Stimulated activated CD8-positive, alpha-beta memory T cell treated with anti-CD3 and anti-CD28 coated beads, Interleukin-4, amount 100 ng/mL, for 4 hours (primary cell): ENCODE data around the gene APBB1IP.
"Not testable (repeated sequence)": the region's sequence is repeated elsewhere in the genome, so short reads cannot be mapped to it uniquely, and the experiment has no call there.

Source experiments
- DNase-seq, 2 donors: peaks; one replicate each; pipeline ENCODE4 v3.0.0-alpha.2; 2020; ENCODE audit warnings: low read depth in 2 of 2, low spot score in 1 of 2

Gene APBB1IP

GRCh38 chr10:26437637-26438461 is at the start of gene APBB1IP:
TSS of gene APBB1IP (plus strand) at chr10:26438341. CDS start at chr10:26492327, 53,986 bp downstream.
- no peak for DNase-seq

- DNase-seq, result no peak
Observed at GRCh38 chr10:26389533-26389932, 48.6 kb upstream of the APBB1IP start.

- DNase-seq, result no peak
Observed at GRCh38 chr10:26391701-26392695, 46.1 kb upstream of the APBB1IP start.

GRCh38 chr10:26398353-26398752 is 39.8 kb upstream of the APBB1IP start:
- DNase-seq, result not testable (repeated sequence)

GRCh38 chr10:26407406-26407969 is 30.7 kb upstream of the APBB1IP start:
- DNase-seq, result no peak

GRCh38 chr10:26408858-26409494 is 29.2 kb upstream of the APBB1IP start:
- DNase-seq, result no peak

- no peak for DNase-seq
Observed at GRCh38 chr10:26410356-26410755, 27.8 kb upstream of the APBB1IP start.

GRCh38 chr10:26412932-26413331 is 25.2 kb upstream of the APBB1IP start:
- DNase-seq, result no peak

- DNase-seq, result no peak
Observed at GRCh38 chr10:26413375-26413774, 24.8 kb upstream of the APBB1IP start.

- DNase-seq, result no peak
Observed at GRCh38 chr10:26417136-26417535, 21.0 kb upstream of the APBB1IP start.

- no peak for DNase-seq
Observed at GRCh38 chr10:26422977-26423376, 15.2 kb upstream of the APBB1IP start.

- no peak for DNase-seq
Observed at GRCh38 chr10:26423722-26424121, 14.4 kb upstream of the APBB1IP start.

- no peak for DNase-seq
Observed at GRCh38 chr10:26430641-26431163, 7.4 kb upstream of the APBB1IP start.

- DNase-seq, result no peak
Observed at GRCh38 chr10:26432938-26433337, 5.2 kb upstream of the APBB1IP start.

- DNase-seq, result no peak
Observed at GRCh38 chr10:26435852-26436251, 2.3 kb upstream of the APBB1IP start.

GRCh38 chr10:26436848-26437247 is 1.3 kb upstream of the APBB1IP start:
- DNase-seq, result no peak

GRCh38 chr10:26438534-26439341 is 597 bp downstream of the APBB1IP start:
- DNase-seq, result peak; percentile 49 to 65

GRCh38 chr10:26439406-26440087 is 1.4 kb downstream of the APBB1IP start:
- DNase-seq, result no peak

- DNase-seq, result no peak
Observed at GRCh38 chr10:26440088-26440470, 1.9 kb downstream of the APBB1IP start.
